HCT116 (cell line): ENCODE data around the gene DYNLT1. TPM values are rescaled to one million over a fixed set of nuclear protein-coding genes. Genes with fewer than 3 reads are reported as not detected.

ENCODE experiments used
- ATAC-seq: fragments of 200-7000 bp; cut with Tn5 transposase; 2 replicates; pipeline ENCODE4 v1.9.1; 2020; ENCODE audit warnings: mild to moderate bottlenecking, moderate library complexity
- BruUV-seq: library from RNA; stranded (reverse); fragments of 400-500 nt; replicated peaks from 2 replicates; lab custom pipeline; 2021; lab: Mats Ljungman, UMichigan
- CTCF ChIA-PET: fragments of 300-600 bp; sonication (Branson Sonifier 250); formaldehyde crosslinking; loops from one replicate; lab custom pipeline; 2021; ENCODE audit warnings: antibody characterized with exemption; lab: Charles Lee
- POLR2A ChIA-PET: fragments of 300-600, 350-600 bp; sonication (Branson Sonifier 250); formaldehyde crosslinking; loops from one replicate; lab custom pipeline; 2021; ENCODE audit warnings: antibody characterized with exemption; lab: Charles Lee
- RAD21 ChIA-PET, 2 experiments: fragments of 300-600 bp; sonication (Branson Sonifier 250); formaldehyde crosslinking; loops; one replicate each; lab custom pipeline; 2023; ENCODE audit warnings: low total read pairs in 2 of 2; ENCODE audit not compliant: uncharacterized antibody in 2 of 2, unreplicated experiment in 2 of 2, low non-redundant PET in 1 of 2; lab: Charles Lee
- DNase-seq: peaks from one replicate; pipeline ENCODE4 v3.0.0-alpha.2; 2010; ENCODE audit warnings: low read depth, low spot score
- H2AFZ ChIP-seq: fragments of 200-600 bp; shearing (Covaris generic), sonication (generic); 2 replicates; pipeline ENCODE4 v1.6.1; 2017; ENCODE audit warnings: low read depth, mixed run types, mixed read lengths, antibody characterized with exemption, low read length; ENCODE audit not compliant: poor library complexity, severe bottlenecking
- H3K27ac ChIP-seq: 2 replicates; pipeline ENCODE4 v1.5.1; 2012; ENCODE audit warnings: low read depth, low read length
- H3K27me3 ChIP-seq: fragments of 200-600 bp; sonication (generic); 2 replicates; pipeline ENCODE4 v1.6.1; 2016; ENCODE audit warnings: mixed run types, low read length, mixed read lengths; ENCODE audit not compliant: insufficient read depth
- H3K36me3 ChIP-seq, 2 experiments: fragments of 200-500 bp in 1 of 2; fragments of 200-600 bp in 1 of 2; sonication (Bioruptor generic) in 1 of 2; sonication (generic) in 1 of 2; 2 replicates each; pipeline versions ENCODE4 v1.5.1 to v1.6.1; 2014 to 2016; ENCODE audit warnings: low read length in 2 of 2, inconsistent platforms in 1 of 2, mixed read lengths in 1 of 2, mixed run types in 1 of 2; ENCODE audit not compliant: insufficient read depth in 2 of 2, control insufficient read depth in 1 of 2
- H3K4me1 ChIP-seq, 2 experiments: fragments of 200-600 bp in 1 of 2; sonication (generic) in 1 of 2; 2 replicates each; pipeline versions ENCODE4 v1.5.1 to v1.6.1; 2012 to 2017; ENCODE audit warnings: low read length in 2 of 2, inconsistent platforms in 1 of 2, mild to moderate bottlenecking in 1 of 2, mixed read lengths in 1 of 2, mixed run types in 1 of 2, moderate library complexity in 1 of 2; ENCODE audit not compliant: insufficient read depth in 2 of 2, control insufficient read depth in 1 of 2
- H3K4me2 ChIP-seq: fragments of 200-600 bp; sonication (generic); 2 replicates; pipeline ENCODE4 v1.6.1; 2017; ENCODE audit warnings: mixed run types, low read length, mixed read lengths
- H3K4me3 ChIP-seq, 2 experiments: fragments of 200-600 bp in 1 of 2; sonication (generic) in 1 of 2; replicated peaks in 1 of 2; 2 replicates each; pipeline ENCODE4 v1.5.1; 2011 to 2016; ENCODE audit warnings: low read length in 2 of 2, control low read depth in 1 of 2, low read depth in 1 of 2, mild to moderate bottlenecking in 1 of 2, mixed read lengths in 1 of 2, mixed run types in 1 of 2
- H3K79me2 ChIP-seq: fragments of 200-600 bp; sonication (generic); 2 replicates; pipeline ENCODE4 v1.6.1; 2017; ENCODE audit warnings: mild to moderate bottlenecking, mixed run types, low read length, moderate library complexity, mixed read lengths; ENCODE audit not compliant: insufficient read depth
- H3K9ac ChIP-seq: fragments of 200-600 bp; sonication (generic); 2 replicates; pipeline ENCODE4 v1.6.1; 2016; ENCODE audit warnings: low read length, mixed read lengths
- H3K9me2 ChIP-seq: fragments of 200-600 bp; sonication (generic), shearing (Covaris generic); 2 replicates; pipeline ENCODE4 v1.6.1; 2017; ENCODE audit warnings: mixed run types, mild to moderate bottlenecking, moderate library complexity; ENCODE audit not compliant: insufficient read depth
- H3K9me3 ChIP-seq, 2 experiments: fragments of 200-500 bp in 1 of 2; fragments of 200-600 bp in 1 of 2; sonication (Bioruptor generic) in 1 of 2; sonication (generic) in 1 of 2; 2 replicates each; pipeline ENCODE4 v1.6.1; 2014 to 2017; ENCODE audit warnings: low read length in 2 of 2, mixed read lengths in 2 of 2, inconsistent platforms in 1 of 2, low read depth in 1 of 2, mild to moderate bottlenecking in 1 of 2, mixed run types in 1 of 2, moderate library complexity in 1 of 2; ENCODE audit not compliant: control insufficient read depth in 1 of 2, insufficient read depth in 1 of 2
- H4K20me1 ChIP-seq: fragments of 200-600 bp; sonication (generic), shearing (Covaris generic); 2 replicates; pipeline ENCODE4 v1.6.1; 2017; ENCODE audit warnings: mixed run types, mild to moderate bottlenecking, moderate library complexity; ENCODE audit not compliant: insufficient read depth
- CBX3 ChIP-seq: IDR thresholded peaks from 2 replicates; pipeline ENCODE4 v1.6.1; 2012; ENCODE audit warnings: low read depth
- CEBPB ChIP-seq: IDR thresholded peaks from 2 replicates; pipeline ENCODE4 v1.6.1; 2012; ENCODE audit warnings: low read depth
- EGR1 ChIP-seq: IDR thresholded peaks from 2 replicates; pipeline ENCODE4 v1.6.1; 2012; ENCODE audit warnings: low read depth
- EZH2phosphoT487 ChIP-seq: fragments of 200-600 bp; IDR thresholded peaks from 2 replicates; pipeline ENCODE4 v1.6.1; 2018; ENCODE audit warnings: antibody characterized with exemption, borderline replicate concordance
- FOSL1 ChIP-seq: IDR thresholded peaks from 2 replicates; pipeline ENCODE4 v1.6.1; 2012; ENCODE audit warnings: low read depth
- POLR2AphosphoS5 ChIP-seq: IDR thresholded peaks from 2 replicates; pipeline ENCODE4 v1.6.1; 2011; ENCODE audit warnings: mild to moderate bottlenecking, low read depth, low read length, moderate library complexity
- RAD21 ChIP-seq: IDR thresholded peaks from 2 replicates; pipeline ENCODE4 v1.6.1; 2012; ENCODE audit warnings: low read depth, mild to moderate bottlenecking
- SP1 ChIP-seq: IDR thresholded peaks from 2 replicates; pipeline ENCODE4 v1.6.1; 2012; ENCODE audit warnings: low read depth
- SRF ChIP-seq: IDR thresholded peaks from 2 replicates; pipeline ENCODE4 v1.6.1; 2012; ENCODE audit warnings: low read depth
- TCF7L2 ChIP-seq: IDR thresholded peaks from 2 replicates; pipeline ENCODE4 v1.7.0; 2011; ENCODE audit warnings: borderline replicate concordance, inconsistent platforms; ENCODE audit not compliant: insufficient read depth, insufficient read length; ENCODE audit errors: extremely low read depth
- YY1 ChIP-seq: IDR thresholded peaks from 2 replicates; pipeline ENCODE4 v1.6.1; 2011; ENCODE audit warnings: low read length, low read depth, moderate library complexity, mild to moderate bottlenecking; ENCODE audit not compliant: insufficient replicate concordance; ENCODE audit errors: extremely low read depth
- intact Hi-C: fragments of 100-400 bp; cut with micrococcal nuclease; formaldehyde crosslinking; loops from 2 replicates; pipeline ENCODE4 v1.10.0; 2022
- total RNA-seq: library from RNA; stranded (reverse); gene quantifications from one replicate; pipeline ENCODE4 v1.2.1, GENCODE V29; 2021; ENCODE audit not compliant: unreplicated experiment
- TF ChIP-seq, protein P1 (sequence below): IDR thresholded peaks from 2 replicates; pipeline ENCODE4 v1.6.1; 2012; ENCODE audit warnings: low read depth
- TF ChIP-seq, protein P2 (sequence below): IDR thresholded peaks from 2 replicates; pipeline ENCODE4 v1.6.1; 2012
- TF ChIP-seq, protein P3 (sequence below): IDR thresholded peaks from 2 replicates; pipeline ENCODE4 v1.6.1; 2011; ENCODE audit warnings: mild to moderate bottlenecking, low read length, moderate library complexity; ENCODE audit not compliant: insufficient replicate concordance; ENCODE audit errors: extremely low read depth

Gene DYNLT1
- total RNA-seq, 1 experiment from 2014 or later = 239 TPM

GRCh38 chr6:158648682-158649131 is 4.2 kb upstream of the DYNLT1 start:
- Histone ChIP-seq H3K4me2 (peak overlapping the region; percentile 70), H2AFZ (no peak overlapping the region), H3K4me3 (no peak overlapping the region; a peak in 1 of 4 replicates), H3K36me3 (no peaks in the 10 kb centered on the region), H3K27me3 (no peaks in the 10 kb centered on the region), H3K27ac (peak overlapping the region; percentile 83), H3K9ac (peak overlapping the region; percentile 54), H3K9me2 (no peaks in the 10 kb centered on the region), H3K4me1 (peaks cover 49 to 57% of the 10 kb centered on the region in 2 experiments), H4K20me1 (no peaks in the 10 kb centered on the region), H3K79me2 (peaks cover 25% of the 10 kb centered on the region), H3K9me3 (no peaks in the 10 kb centered on the region)
- BruUV-seq = no TSS peak
- ChIA-PET RAD21 (no interaction called here), POLR2A (interaction anchor here (1.0 kb wide), 1 partner anchor 11 kb away, joined by 3 read pairs; no protein-coding TSS in a partner anchor), CTCF (interaction anchor here (1.1 kb wide), 1 partner anchor 43 kb away, joined by 4 read pairs; no protein-coding TSS in a partner anchor)
- intact Hi-C loops = loop anchor here (10.0 kb wide), 1 partner anchor 346 kb away; no protein-coding TSS in a partner anchor
- ATAC-seq (no peak), DNase-seq (no peak)
- TF ChIP-seq CEBPB (no peak), EGR1 (no peak), SP1 (no peak), POLR2AphosphoS5 (no peak), FOSL1 (no peak), TCF7L2 (no peak), SRF (no peak), EZH2phosphoT487 (no peak), CBX3 (no peak), RAD21 (no peak), YY1 (no peak)
- TF ChIP-seq, protein P1, sequence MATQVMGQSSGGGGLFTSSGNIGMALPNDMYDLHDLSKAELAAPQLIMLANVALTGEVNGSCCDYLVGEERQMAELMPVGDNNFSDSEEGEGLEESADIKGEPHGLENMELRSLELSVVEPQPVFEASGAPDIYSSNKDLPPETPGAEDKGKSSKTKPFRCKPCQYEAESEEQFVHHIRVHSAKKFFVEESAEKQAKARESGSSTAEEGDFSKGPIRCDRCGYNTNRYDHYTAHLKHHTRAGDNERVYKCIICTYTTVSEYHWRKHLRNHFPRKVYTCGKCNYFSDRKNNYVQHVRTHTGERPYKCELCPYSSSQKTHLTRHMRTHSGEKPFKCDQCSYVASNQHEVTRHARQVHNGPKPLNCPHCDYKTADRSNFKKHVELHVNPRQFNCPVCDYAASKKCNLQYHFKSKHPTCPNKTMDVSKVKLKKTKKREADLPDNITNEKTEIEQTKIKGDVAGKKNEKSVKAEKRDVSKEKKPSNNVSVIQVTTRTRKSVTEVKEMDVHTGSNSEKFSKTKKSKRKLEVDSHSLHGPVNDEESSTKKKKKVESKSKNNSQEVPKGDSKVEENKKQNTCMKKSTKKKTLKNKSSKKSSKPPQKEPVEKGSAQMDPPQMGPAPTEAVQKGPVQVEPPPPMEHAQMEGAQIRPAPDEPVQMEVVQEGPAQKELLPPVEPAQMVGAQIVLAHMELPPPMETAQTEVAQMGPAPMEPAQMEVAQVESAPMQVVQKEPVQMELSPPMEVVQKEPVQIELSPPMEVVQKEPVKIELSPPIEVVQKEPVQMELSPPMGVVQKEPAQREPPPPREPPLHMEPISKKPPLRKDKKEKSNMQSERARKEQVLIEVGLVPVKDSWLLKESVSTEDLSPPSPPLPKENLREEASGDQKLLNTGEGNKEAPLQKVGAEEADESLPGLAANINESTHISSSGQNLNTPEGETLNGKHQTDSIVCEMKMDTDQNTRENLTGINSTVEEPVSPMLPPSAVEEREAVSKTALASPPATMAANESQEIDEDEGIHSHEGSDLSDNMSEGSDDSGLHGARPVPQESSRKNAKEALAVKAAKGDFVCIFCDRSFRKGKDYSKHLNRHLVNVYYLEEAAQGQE = no peak
- TF ChIP-seq, protein P2, sequence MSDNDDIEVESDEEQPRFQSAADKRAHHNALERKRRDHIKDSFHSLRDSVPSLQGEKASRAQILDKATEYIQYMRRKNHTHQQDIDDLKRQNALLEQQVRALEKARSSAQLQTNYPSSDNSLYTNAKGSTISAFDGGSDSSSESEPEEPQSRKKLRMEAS = no peak
- TF ChIP-seq, protein P3, sequence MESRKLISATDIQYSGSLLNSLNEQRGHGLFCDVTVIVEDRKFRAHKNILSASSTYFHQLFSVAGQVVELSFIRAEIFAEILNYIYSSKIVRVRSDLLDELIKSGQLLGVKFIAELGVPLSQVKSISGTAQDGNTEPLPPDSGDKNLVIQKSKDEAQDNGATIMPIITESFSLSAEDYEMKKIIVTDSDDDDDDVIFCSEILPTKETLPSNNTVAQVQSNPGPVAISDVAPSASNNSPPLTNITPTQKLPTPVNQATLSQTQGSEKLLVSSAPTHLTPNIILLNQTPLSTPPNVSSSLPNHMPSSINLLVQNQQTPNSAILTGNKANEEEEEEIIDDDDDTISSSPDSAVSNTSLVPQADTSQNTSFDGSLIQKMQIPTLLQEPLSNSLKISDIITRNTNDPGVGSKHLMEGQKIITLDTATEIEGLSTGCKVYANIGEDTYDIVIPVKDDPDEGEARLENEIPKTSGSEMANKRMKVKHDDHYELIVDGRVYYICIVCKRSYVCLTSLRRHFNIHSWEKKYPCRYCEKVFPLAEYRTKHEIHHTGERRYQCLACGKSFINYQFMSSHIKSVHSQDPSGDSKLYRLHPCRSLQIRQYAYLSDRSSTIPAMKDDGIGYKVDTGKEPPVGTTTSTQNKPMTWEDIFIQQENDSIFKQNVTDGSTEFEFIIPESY = no peak
